NCI-H1694 treated with DMSO at 0.1 percent for 48 hours (cell line): ENCODE data around the gene HDDC3.
A peak's percentile ranks its signal among the peaks of the same experiment; 100 is the strongest.

Experiments
- DNase-seq: peaks from one replicate; lab custom pipeline; 2025; lab: John Stamatoyannopoulos, UW

Gene HDDC3

DNA sequence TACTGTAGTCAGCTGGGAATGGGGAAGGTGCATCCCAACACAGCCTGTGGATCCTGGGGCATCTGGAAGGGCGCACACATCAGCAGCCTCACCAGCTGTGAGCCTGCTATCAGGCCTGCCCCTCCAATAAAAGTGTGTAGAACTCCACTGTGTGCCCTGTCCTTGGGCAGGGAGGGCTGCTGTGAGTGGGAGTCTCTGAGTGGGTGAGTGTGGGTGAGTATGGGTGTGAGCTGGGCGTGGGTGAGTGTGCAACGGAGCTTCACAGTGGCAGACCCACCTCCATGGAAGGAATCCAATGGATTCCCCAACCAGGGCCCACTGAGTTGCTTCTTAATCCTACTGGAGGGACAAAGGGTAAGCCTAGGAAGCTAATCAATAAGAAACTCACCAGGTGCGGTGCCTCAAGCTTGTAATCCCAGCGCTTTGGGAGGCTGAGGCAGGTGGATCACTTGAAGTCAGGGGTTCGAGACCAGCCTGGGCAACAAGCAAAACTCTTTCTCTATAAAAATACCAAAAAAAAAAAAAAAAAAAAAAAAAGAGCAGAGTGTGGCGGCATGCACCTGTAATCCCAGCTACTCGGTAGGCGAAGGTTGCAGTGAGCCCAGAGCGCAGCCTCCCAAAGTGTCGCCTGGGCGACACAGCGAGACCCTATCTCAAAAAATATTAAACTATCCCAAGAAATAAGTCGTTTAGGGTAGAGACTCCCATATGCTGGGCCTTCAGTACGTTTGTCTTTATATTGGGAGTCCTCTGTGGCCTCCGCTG is 21.8 kb upstream of the HDDC3 start:
- no peak for DNase-seq

DNA sequence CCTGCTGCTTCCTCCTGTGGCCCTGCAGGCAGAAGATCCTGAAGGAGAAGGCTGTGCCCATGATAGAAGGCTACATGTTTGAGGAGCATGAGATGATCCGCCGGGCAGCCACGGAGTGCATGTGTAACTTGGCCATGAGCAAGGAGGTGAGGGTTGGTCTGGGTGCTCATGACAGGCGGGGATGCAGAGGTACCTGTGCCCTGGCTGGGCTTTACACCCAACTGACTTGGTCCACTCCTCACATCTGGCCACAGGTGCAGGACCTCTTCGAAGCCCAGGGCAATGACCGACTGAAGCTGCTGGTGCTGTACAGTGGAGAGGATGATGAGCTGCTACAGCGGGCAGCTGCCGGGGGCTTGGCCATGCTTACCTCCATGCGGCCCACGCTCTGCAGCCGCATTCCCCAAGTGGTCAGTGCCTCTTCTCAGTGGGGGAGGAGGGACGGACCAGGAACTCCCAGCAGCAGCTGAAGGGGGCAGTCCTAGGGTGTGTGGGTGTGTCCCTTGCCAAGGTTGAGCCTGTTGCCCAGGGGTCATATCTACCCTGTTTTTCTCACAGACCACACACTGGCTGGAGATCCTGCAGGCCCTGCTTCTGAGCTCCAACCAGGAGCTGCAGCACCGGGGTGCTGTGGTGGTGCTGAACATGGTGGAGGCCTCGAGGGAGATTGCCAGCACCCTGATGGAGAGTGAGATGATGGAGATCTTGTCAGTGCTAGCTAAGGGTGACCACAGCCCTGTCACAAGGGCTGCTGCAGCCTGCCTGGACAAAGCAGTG is 20.7 kb upstream of the HDDC3 start:
- DNase-seq = no peak

DNA sequence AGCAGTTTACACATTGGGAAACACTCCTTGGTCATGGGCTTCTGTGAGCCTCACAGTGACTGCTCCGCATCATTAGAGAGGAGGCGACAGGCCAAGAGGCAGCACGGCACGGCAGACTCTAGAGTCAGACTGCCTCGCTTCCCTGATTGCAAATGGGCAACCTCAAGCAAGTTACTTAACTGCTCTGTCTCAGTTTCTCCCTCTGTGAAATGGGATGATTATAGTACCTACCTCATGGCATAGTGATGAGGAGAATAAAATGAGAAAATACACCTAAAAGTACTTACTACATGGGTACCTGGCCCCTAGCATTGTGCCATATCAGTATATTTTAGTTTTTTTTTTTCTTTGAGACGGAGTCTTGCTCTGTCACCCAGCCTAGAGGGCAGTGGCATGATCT is 18.3 kb upstream of the HDDC3 start:
- DNase-seq = no peak

DNA sequence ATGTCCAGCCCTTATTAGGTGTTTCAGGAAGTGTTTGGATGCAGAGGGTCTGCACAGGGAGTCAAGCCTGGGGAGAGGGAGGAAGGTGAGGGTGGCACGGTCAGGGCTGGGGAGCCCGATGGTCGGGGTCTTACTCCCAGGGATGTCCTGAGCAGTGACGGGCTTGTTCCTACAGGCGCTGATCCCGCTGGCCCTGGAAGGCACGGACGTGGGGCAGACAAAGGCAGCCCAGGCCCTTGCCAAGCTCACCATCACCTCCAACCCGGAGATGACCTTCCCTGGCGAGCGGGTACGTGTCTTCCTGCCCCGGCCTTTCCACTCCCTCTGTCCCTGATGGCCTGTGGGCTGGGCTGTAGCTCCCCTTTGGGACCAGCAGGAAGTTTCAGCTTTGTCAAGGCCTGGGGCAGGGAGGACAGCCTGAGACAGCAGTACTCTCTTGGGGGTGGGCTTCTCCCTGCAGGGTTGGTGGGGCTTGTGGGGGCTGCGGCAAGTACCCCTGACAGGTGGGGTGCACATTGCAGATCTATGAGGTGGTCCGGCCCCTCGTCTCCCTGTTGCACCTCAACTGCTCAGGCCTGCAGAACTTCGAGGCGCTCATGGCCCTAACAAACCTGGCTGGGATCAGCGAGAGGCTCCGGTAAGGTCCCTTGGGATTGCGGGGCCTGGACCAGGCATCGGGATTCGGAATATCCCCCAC is 17.8 kb upstream of the HDDC3 start:
- DNase-seq = no peak

DNA sequence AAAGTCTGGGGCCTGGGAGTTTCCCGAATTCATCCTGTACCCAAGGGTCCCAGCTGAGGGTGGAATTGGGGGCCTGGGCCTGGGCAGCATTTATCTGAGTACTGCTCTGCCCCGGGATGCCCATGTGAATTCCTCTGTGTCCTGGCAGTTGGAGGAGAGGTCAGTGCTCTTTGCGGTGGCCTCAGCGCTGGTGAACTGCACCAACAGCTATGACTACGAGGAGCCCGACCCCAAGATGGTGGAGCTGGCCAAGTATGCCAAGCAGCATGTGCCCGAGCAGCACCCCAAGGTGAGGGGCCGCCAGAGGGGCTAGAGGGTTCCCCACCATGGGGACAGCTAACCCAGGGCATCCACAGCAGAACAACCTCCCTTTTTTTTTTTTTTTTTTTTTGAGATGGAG is 16.2 kb upstream of the HDDC3 start:
- no peak for DNase-seq

DNA sequence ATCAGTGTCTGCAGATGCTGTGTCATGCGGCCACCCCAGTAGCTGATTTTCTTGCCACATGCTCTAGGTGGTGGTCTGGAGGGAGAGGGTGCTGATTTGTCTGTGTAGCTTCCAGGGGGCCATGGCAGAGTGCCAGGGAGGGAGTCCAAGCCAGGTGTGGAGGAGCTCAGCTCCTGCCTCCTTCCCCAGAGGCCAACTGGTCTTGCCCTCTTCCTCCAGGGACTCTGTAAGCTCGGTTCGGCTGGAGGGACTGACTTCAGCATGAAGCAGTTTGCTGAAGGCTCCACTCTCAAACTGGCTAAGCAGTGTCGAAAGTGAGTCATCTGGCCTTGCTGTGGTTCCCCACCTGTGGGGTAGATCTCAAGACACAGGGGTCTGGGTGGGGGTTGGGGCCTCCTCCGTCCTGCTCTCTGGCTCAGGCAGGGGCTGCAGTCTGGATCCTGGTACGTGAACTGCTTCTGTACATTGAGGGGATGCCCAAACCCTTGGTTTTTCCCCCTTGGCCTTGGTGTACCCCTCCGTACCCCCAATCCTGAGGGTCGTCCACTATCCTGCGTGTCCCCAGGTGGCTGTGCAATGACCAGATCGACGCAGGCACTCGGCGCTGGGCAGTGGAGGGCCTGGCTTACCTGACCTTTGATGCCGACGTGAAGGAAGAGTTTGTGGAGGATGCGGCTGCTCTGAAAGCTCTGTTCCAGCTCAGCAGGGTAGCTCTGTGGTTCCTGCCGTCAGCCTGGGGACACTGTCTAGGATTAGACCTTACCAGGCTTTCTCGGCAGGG is 15.4 kb upstream of the HDDC3 start:
- no peak for DNase-seq

DNA sequence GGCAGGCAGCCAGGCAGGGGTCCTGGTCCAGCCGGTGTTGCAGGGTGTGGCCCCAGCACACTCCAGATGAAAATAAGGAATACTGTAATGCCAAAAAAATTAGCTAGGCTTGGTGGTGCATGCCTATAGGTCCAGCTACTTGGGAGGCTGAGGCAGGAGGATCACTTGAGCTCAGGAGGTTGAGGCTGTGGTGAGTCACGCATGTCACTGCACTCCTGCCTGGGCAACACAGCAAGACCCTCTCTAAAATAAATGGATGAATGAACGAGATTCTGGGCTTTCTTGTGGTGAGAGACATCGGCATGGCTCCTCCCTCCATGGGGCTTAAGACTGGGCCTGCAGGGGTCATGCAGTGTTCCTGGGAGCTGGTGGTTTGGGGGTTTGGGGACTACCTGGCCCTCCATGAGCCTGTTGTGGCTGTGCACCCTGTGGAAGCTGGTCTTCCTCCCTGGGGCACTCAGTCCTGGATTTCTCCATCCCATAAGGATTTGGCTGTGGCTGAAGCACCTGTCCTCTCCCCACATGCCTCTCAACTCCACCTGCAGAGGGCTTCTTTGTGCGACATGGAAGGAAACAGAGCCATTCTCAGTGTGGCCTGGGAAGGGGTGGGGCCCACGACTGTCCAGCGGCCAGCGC is 14.7 kb upstream of the HDDC3 start:
- DNase-seq = no peak

DNA sequence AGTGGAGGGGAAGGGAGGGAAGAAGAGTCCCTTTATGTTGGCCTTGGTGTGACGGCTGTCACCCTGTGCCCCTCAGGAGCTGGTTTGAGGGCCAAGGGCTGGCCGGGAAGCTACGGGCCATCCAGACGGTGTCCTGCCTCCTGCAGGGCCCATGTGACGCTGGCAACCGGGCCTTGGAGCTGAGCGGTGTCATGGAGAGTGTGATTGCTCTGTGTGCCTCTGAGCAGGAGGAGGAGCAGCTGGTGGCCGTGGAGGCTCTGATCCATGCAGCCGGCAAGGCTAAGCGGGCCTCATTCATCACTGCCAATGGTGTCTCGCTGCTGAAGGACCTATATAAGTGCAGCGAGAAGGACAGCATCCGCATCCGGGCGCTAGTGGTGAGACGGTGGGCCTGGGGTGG is 14.2 kb upstream of the HDDC3 start:
- no peak for DNase-seq

DNA sequence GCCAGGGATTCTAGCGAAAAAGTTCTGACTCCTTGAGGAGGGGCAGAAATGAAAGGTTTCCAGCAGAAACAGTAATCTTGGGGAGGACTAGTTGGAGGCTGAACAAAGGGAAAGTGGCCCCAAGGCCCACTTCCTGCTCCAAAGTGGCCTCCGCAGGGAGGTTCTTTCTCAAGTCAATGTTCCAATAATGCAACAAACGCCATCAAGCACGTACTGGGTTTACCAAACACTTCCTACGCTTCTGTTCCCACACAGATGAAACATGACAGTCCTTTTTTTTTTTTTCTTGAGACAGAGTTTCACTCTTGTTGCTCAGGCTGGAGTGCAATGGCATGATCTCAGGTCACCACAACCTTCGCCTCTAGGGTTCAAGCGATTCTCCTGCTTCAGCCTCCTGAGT is 12.7 kb upstream of the HDDC3 start:
- no peak for DNase-seq

DNA sequence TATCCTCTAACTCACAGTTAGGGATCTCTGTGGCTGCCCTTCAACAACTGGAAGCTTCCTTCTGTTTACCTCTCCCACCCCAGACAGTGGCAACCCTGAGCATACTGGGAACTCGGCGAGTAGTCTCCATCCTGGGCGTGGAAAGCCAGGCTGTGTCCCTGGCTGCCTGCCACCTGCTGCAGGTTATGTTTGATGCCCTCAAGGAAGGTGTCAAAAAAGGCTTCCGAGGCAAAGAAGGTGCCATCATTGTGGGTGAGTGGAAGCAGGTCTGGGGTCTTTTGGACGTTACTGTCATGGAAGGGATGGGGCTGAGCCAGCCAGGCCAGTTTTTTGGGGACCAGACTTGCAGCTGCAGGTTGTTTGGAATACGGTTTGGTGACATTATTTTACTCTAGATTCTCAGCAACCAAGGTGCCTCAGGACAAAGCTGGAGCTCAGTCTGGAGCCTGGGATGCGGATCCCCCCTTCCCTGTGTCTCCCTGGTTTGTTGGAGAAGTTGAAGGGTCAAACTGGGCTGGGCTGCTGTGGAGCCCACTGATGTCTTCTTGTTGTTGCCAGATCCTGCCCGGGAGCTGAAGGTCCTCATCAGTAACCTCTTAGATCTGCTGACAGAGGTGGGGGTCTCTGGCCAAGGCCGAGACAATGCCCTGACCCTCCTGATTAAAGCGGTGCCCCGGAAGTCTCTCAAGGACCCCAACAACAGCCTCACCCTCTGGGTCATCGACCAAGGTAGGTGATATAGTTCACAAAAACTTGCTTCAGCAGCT is 10.2 kb upstream of the HDDC3 start:
- no peak for DNase-seq

DNA sequence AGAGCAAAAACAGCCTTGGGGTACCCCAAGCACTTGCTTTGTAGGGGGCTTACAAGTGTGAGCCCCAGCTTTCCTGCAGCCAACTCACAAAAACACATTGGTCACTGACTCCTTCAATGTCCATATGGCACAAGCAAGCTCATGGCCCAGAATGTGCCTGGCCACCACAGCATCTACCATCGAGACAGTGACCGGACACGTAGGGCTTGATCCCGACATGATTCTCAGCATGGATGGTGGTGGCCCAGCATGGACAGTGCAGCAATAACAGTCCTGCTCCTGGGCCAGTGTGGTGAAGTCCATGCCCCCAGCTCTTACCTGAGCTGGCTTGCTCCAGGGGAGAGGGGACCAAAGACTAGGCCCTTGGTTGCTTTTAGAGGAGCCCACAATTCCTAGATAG is 8.7 kb upstream of the HDDC3 start:
- no peak for DNase-seq

DNA sequence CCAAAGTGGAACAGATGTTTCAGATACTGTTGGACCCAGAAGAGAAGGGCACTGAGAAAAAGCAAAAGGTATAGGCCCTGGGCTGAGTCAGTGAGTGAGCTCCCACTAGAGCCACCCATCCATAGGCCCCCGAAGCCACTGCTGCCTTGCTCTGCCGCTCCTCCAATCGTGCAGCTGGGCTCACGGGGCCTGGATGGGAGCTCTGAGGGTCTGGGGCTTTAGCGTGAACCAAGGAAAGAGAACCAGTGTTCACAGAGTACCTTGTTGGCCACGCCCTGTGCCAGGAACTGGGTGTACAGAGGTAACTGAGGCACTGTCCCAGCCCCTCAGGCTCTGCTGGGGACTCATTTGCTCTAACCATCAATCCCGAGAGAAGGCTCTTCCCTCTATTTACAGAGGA is 7.4 kb upstream of the HDDC3 start:
- no peak for DNase-seq

DNA sequence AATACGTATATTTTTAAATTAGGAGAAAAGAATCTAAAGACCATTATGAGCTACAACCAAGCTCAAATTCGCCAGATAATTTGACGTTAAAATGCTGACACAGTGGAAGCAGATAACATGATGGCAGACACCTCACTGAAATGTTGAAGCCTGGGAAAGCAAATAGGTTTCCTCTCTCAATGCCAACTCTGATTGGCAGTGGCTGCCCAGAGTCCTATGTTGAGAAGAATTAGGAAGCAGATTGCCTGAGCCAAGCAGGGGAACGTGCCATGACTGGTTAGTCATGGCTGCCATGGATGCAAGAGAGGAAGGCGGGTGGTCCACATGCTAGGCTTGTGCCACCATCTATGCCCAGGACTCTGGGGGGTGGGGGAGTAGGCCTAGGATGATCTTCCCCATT is 5.9 kb upstream of the HDDC3 start:
- DNase-seq = no peak

DNA sequence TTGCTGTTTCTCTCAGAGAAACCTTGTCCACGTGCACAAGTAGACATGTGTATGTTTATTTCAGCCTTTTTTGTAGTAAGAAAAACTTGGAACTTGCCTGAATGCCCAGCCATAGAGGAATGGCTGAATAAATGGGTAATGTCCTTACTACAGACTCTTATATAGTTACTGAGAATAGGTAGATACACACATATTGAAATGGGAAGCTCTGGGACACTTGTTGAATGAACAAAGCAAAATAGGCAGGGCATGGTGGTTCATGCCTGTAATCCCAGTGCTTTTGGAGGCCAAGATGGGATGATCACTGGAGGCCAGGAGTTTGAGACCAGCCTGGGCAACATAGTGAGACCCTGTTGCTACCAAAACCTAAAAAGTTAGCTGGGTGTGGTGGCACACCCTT is 4.5 kb upstream of the HDDC3 start:
- no peak for DNase-seq

DNA sequence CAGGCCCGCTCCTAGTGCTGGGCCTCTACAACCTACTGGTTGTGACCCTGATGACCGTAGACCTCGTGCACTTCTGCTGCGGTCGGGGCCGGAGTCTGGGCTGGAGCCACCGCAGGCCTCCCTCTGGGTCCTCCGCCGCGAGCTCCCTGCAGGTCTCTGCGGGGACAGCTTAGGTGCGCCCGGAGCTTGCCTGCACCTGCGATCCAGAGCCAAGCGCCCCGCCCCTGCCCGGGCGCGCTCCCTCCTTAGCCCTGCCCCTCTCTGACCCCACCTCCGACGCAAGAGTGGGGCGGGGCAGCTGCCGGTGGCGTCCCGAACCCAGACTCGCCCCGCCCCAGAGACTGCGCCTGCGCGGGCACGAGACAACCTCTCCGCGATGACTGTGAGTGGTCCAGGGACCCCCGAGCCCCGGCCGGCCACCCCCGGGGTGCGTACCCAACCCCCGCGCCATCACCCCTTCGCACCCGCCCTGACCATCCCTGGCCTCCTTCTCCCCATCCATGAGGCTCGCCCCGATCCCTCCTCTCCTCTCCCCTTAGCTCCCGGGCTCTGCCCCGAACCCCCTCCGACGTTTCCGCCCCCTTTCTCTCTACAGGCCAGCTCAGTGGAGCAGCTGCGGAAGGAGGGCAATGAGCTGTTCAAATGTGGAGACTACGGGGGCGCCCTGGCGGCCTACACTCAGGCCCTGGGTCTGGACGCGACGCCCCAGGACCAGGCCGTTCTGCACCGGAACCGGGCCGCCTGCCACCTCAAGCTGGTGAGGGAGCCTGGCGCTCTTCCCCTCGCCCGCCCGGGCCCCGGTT is 2.8 kb upstream of the HDDC3 start, which contains the start of gene UNC45A:
Gene UNC45A (plus strand): TSS at position 337 of the 803 bp plus-strand sequence. CDS start 40 bp downstream, at position 377.
- DNase-seq = peak; percentile 64

DNA sequence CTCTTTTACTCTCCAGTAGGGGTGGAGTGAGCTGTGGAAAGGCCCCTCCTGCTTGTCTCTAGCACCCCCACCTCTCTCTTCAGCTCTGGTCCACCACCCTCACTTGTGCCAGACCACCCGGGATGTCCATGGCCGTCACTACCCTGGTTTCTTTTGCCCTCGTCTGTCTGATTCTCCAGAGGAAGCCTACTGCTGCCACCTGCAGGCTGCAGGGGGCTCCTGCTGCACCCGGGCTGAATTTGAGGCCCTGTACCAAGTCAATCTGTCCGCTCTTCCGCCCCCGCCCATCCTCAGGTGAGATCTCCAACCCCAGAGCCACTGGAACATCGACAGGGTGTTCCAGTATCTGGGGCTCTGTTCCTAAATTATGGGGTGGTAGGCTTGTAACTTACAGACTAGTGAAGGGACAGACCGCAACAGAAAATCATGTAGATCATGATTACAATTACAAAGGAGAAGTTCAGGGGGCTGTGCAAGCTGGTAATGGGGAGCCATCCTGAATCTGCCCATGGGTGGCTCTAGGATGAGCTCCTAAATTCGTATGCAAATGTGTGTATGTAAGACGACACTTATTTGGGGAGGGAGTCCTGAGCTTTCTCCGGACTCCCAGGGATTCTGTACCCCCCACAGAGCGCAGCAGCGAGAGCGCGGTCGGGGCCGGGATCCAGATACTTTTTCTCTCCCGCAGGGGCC is 2.1 kb upstream of the HDDC3 start:
- DNase-seq = peak; percentile 69

DNA sequence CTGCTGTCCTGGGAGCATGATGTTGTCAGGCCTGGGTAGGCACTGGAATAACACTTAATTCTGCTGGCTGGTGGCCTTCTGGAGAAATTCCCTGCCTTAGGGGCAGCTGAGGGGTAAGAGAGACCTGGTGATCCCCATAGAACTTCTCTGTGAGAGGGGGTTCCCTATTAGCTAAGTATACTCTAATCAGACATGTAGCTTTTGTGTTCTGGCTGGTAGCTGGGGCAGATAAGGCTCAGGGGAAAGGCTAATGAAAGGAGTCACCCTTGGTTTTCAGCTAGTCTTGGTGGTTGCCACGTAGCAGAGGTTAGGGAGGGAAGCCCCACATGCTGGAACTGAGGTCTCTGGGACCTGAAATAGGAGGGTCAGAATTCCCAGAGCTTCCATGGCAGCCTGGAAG is 952 bp upstream of the HDDC3 start:
- no peak for DNase-seq

DNA sequence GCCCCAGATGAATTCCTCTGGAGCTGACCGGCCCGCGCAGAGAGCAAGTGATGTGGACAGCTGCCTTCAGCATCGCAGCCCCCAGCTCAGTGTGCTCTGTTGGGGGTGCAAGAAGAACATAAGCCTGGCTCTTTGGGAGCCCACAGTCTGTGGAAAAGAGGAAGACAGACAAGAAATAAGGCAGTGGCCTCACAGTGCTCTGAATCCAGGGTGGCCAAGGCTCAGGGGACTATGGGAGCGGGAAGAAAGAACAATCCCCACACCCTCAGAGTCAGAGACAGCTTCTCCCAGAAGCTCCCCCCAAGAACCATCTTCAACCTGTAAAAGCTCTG is 277 bp upstream of the HDDC3 start:
- no peak for DNase-seq

DNA sequence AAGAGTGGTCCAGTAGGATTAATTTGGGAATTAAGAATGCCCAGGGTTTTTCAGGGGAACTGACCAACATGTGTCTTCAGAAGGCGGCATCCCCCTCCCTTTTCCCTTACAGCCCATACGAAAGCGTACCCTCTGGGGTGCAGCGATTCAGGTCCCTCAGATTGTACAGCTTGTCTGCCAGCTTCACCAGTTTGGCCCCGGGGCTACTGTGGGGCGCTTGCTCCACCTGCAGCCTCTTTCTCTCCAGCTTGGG is 848 bp downstream of the HDDC3 start:
- no peak for DNase-seq
